H1 (cell line): ENCODE results near the gene MBOAT2. TPM values are rescaled to one million over a fixed set of nuclear protein-coding genes. Genes with fewer than 3 reads are reported as not detected.

ENCODE experiments used
- CTCF ChIA-PET: fragments of 300-600 bp; sonication (Branson Sonifier 250); formaldehyde crosslinking; loops from one replicate; lab custom pipeline; 2021; ENCODE audit not compliant: partially characterized antibody; lab: Charles Lee
- POLR2A ChIA-PET: fragments of 300-600 bp; sonication (Branson Sonifier 250); formaldehyde crosslinking; loops from one replicate; lab custom pipeline; 2021; ENCODE audit warnings: inconsistent platforms; ENCODE audit not compliant: partially characterized antibody; lab: Charles Lee
- DNase-seq, 2 experiments: peaks; one replicate each; pipeline versions ENCODE4 v3.0.0 to v3.0.0-alpha.2; 2010 to 2022; ENCODE audit warnings: low spot score in 2 of 2, low read depth in 1 of 2, mixed read lengths in 1 of 2
- FAIRE-seq: peaks from 2 replicates; lab custom pipeline; 2011; peaks lifted over from hg19 to GRCh38; lab: Jason Lieb, UNC
- H2AFZ ChIP-seq: 2 replicates; pipeline ENCODE4 v1.8.1; 2012; ENCODE audit warnings: low read length, inconsistent platforms
- H2AK5ac ChIP-seq: 2 replicates; pipeline ENCODE4 v1.6.1; 2013; ENCODE audit warnings: low read depth, low read length
- H2BK120ac ChIP-seq: replicated peaks from 2 replicates; pipeline ENCODE3; 2013; ENCODE audit warnings: low read depth, low read length, inconsistent platforms
- H2BK12ac ChIP-seq: 2 replicates; pipeline ENCODE4 v1.6.1; 2013; ENCODE audit warnings: low read depth, low read length
- H2BK15ac ChIP-seq: 2 replicates; pipeline ENCODE4 v1.6.1; 2013; ENCODE audit warnings: low read length
- H2BK20ac ChIP-seq: 2 replicates; pipeline ENCODE4 v1.6.1; 2013; ENCODE audit warnings: low read length
- H2BK5ac ChIP-seq: 2 replicates; pipeline ENCODE4 v1.6.1; 2013; ENCODE audit warnings: low read depth, low read length
- H3K14ac ChIP-seq: 2 replicates; pipeline ENCODE4 v1.6.1; 2013; ENCODE audit warnings: inconsistent platforms; ENCODE audit not compliant: insufficient read length
- H3K18ac ChIP-seq: 2 replicates; pipeline ENCODE4 v1.6.1; 2013; ENCODE audit warnings: low read length; ENCODE audit errors: extremely low read depth
- H3K23ac ChIP-seq: 2 replicates; pipeline ENCODE4 v1.6.1; 2013; ENCODE audit warnings: inconsistent platforms; ENCODE audit not compliant: insufficient read length
- H3K23me2 ChIP-seq: 2 replicates; pipeline ENCODE4 v1.6.1; 2013; ENCODE audit warnings: low read depth, low read length
- H3K27ac ChIP-seq: 2 replicates; pipeline ENCODE4 v1.6.1; 2011; ENCODE audit warnings: low read depth, low read length, inconsistent platforms
- H3K27me3 ChIP-seq, 4 experiments: replicated peaks in 1 of 4; 1 replicate in 1 of 4; 2 replicates in 3 of 4; pipeline versions ENCODE4 v1.6.1 to v1.8.1; 2011 to 2013; ENCODE audit warnings: low read length in 3 of 4, mild to moderate bottlenecking in 3 of 4, inconsistent platforms in 2 of 4, mixed read lengths in 2 of 4, moderate library complexity in 1 of 4; ENCODE audit not compliant: control insufficient read depth in 3 of 4, insufficient read depth in 3 of 4; ENCODE audit errors: extremely low read depth in 1 of 4
- H3K36me3 ChIP-seq, 4 experiments: 2 replicates each; pipeline versions ENCODE4 v1.6.1 to v1.8.1; 2011 to 2013; ENCODE audit warnings: mild to moderate bottlenecking in 4 of 4, low read length in 3 of 4, moderate library complexity in 2 of 4, control low read depth in 1 of 4, inconsistent platforms in 1 of 4; ENCODE audit not compliant: insufficient read depth in 4 of 4, control insufficient read depth in 2 of 4
- H3K4ac ChIP-seq: replicated peaks from 2 replicates; pipeline ENCODE3; 2013; ENCODE audit warnings: low read length, low read depth, mixed read lengths, inconsistent platforms; ENCODE audit not compliant: insufficient read length
- H3K4me1 ChIP-seq, 4 experiments: replicated peaks in 1 of 4; 1 replicate in 1 of 4; 2 replicates in 3 of 4; pipeline versions ENCODE4 v1.6.1 to v1.8.1; 2011 to 2013; ENCODE audit warnings: low read length in 3 of 4, inconsistent platforms in 2 of 4, mixed read lengths in 1 of 4; ENCODE audit not compliant: insufficient read depth in 4 of 4, control insufficient read depth in 3 of 4
- H3K4me2 ChIP-seq, 2 experiments: 2 replicates each; pipeline versions ENCODE4 v1.6.1 to v1.8.1; 2011 to 2013; ENCODE audit warnings: low read depth in 2 of 2, low read length in 2 of 2, control low read depth in 1 of 2, inconsistent platforms in 1 of 2, mild to moderate bottlenecking in 1 of 2; ENCODE audit not compliant: insufficient read depth in 1 of 2
- H3K4me3 ChIP-seq, 4 experiments: fragments of 200-600, 300-600 bp in 1 of 4; sonication (generic), shearing (Covaris generic), sonication (Bioruptor Twin) in 1 of 4; 2 replicates each; pipeline versions ENCODE4 v1.5.1 to v1.8.1; 2011 to 2016; ENCODE audit warnings: low read length in 4 of 4, low read depth in 3 of 4, control low read depth in 2 of 4, inconsistent platforms in 2 of 4, mild to moderate bottlenecking in 2 of 4, mixed read lengths in 1 of 4, moderate library complexity in 1 of 4; ENCODE audit not compliant: insufficient read depth in 2 of 4; ENCODE audit errors: extremely low read depth in 1 of 4
- H3K56ac ChIP-seq: replicated peaks from 2 replicates; pipeline ENCODE3; 2013; ENCODE audit warnings: low read depth, mild to moderate bottlenecking, mixed read lengths, low read length, inconsistent platforms; ENCODE audit not compliant: insufficient read length
- H3K79me1 ChIP-seq: 2 replicates; pipeline ENCODE4 v1.6.1; 2013; ENCODE audit warnings: low read depth, low read length, control low read depth
- H3K79me2 ChIP-seq, 2 experiments: 2 replicates each; pipeline versions ENCODE4 v1.6.1 to v1.8.1; 2012 to 2013; ENCODE audit warnings: low read length in 2 of 2, mild to moderate bottlenecking in 2 of 2, inconsistent platforms in 1 of 2; ENCODE audit not compliant: insufficient read depth in 2 of 2, control insufficient read depth in 1 of 2
- H3K9ac ChIP-seq, 4 experiments: replicated peaks in 1 of 4; 1 replicate in 1 of 4; 2 replicates in 3 of 4; pipeline versions ENCODE4 v1.6.1 to v1.8.1; 2011 to 2013; ENCODE audit warnings: low read depth in 3 of 4, low read length in 3 of 4, control low read depth in 2 of 4, mild to moderate bottlenecking in 2 of 4, moderate library complexity in 2 of 4, inconsistent platforms in 1 of 4; ENCODE audit errors: extremely low read depth in 1 of 4
- H3K9me3 ChIP-seq, 2 experiments: 2 replicates each; pipeline versions ENCODE4 v1.6.1 to v1.8.1; 2012 to 2013; ENCODE audit warnings: mild to moderate bottlenecking in 2 of 2, moderate library complexity in 2 of 2, control low read depth in 1 of 2, inconsistent platforms in 1 of 2, low read depth in 1 of 2, low read length in 1 of 2, mixed read lengths in 1 of 2; ENCODE audit not compliant: insufficient read depth in 2 of 2
- H4K20me1 ChIP-seq, 2 experiments: replicated peaks in 1 of 2; 2 replicates each; pipeline versions ENCODE3 to v1.8.1; 2011 to 2013; ENCODE audit warnings: inconsistent platforms in 2 of 2, low read length in 2 of 2, mild to moderate bottlenecking in 1 of 2; ENCODE audit not compliant: insufficient read depth in 2 of 2, control insufficient read depth in 1 of 2
- H4K5ac ChIP-seq: 2 replicates; pipeline ENCODE4 v1.6.1; 2013; ENCODE audit warnings: low read length, low read depth, mixed read lengths, inconsistent platforms; ENCODE audit not compliant: insufficient read length
- H4K8ac ChIP-seq: 2 replicates; pipeline ENCODE4 v1.8.0; 2013; ENCODE audit warnings: mild to moderate bottlenecking, moderate library complexity, low read length, inconsistent platforms; ENCODE audit not compliant: insufficient read depth; ENCODE audit errors: extremely low read depth
- H4K91ac ChIP-seq: replicated peaks from 2 replicates; pipeline ENCODE3; 2013; ENCODE audit warnings: low read length, mixed read lengths, inconsistent platforms; ENCODE audit not compliant: insufficient read length
- JUND ChIP-seq: IDR thresholded peaks from 2 replicates; pipeline ENCODE4 v1.6.1; 2011; ENCODE audit warnings: mild to moderate bottlenecking, improper control_type of control experiment, low read length
- NANOG ChIP-seq: IDR thresholded peaks from 2 replicates; pipeline ENCODE4 v1.6.1; 2011; ENCODE audit warnings: low read length, low read depth, mild to moderate bottlenecking, inconsistent platforms; ENCODE audit not compliant: insufficient read depth, poor library complexity, severe bottlenecking
- POU5F1 ChIP-seq: IDR thresholded peaks from 2 replicates; pipeline ENCODE4 v1.6.1; 2011; ENCODE audit warnings: low read depth, mild to moderate bottlenecking, low read length, moderate library complexity
- WGBS, 2 experiments: shearing (Covaris generic) in 1 of 2; methylation state at CpG; one replicate each; pipeline versions ENCODE4 v1.1.6 to v1.1.7; 2013 to 2015; ENCODE audit warnings: low lambda C conversion rate in 2 of 2, mixed read lengths in 2 of 2, inconsistent platforms in 1 of 2, low coverage in 1 of 2, missing lambda C conversion rate in 1 of 2; ENCODE audit not compliant: insufficient replicate concordance in 2 of 2, insufficient coverage in 1 of 2, insufficient read length in 1 of 2; ENCODE audit errors: extremely low coverage in 1 of 2, missing lambda C conversion rate in 1 of 2; 5-methylcytosine and 5-hydroxymethylcytosine counted together
- polyA plus RNA-seq, 7 experiments: library from polyadenylated mRNA; depleted of rRNA in 3 of 7; stranded (reverse) in 5 of 7; unstranded in 2 of 7; fragments of >200 nt in 5 of 7; fragments of 200-250 nt in 2 of 7; gene quantifications; 1 replicate in 5 of 7; 2 replicates in 1 of 7; 4 replicates in 1 of 7; pipeline versions ENCODE4 v1.2.1 to v1.2.3, GENCODE V29; 2011 to 2013; ENCODE audit warnings: missing spikeins in 2 of 7, mixed read lengths in 2 of 7
- total RNA-seq: library from RNA; stranded (reverse); fragmentation: NEBNext Ultra II Directional; extraction: Animal tissue kit (Norgen Biotek cat#: 25700); gene quantifications from 2 replicates; pipeline ENCODE4 v1.2.1, GENCODE V29; 2021
- TF ChIP-seq, protein P1 (sequence below): IDR thresholded peaks from 2 replicates; pipeline ENCODE4 v1.6.1; 2012; ENCODE audit warnings: low read length, inconsistent platforms

MBOAT2 gene
- total and polyA plus RNA-seq, 2 of the 8 experiments (the other 6 are each of a cell fraction or from before 2014, with no cell fraction given) = 11.2 to 23.4 TPM

DNA sequence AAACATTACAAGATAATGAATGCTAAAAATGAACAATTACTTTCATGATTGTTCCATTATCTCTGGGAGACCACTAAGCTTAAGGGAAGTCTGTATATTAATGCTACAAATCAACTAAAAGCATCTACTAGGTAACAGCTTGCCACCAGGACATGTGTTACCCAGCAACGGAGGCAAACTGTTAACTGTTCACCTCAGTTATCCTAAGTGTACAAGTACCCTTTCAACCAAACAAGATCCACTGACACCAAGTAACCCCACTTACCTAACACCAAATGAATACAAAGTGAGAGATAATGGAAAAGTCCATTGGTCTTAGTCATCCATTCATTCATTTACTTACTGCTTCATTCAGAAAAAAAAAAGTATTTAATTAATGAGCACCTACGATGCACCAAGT is 111.4 kb downstream of the MBOAT2 start:
- Histone ChIP-seq H2BK15ac (no peak overlapping the region), H2BK120ac (no peak overlapping the region), H4K20me1 (peaks cover 0 to 1% of the 10 kb centered on the region in 2 experiments), H3K14ac (no peak overlapping the region), H4K5ac (no peak overlapping the region), H3K4ac (no peak overlapping the region), H3K9me3 (peaks cover 0 to 10% of the 10 kb centered on the region in 2 experiments; a peak in 2 of 4 replicates), H3K23me2 (no peaks in the 10 kb centered on the region), H3K56ac (no peak overlapping the region), H3K18ac (no peak overlapping the region), H3K4me3 (no peak overlapping the region), H3K4me1 (peaks cover 1 to 12% (median 6%) of the 10 kb centered on the region in 4 experiments; a peak in 5 of 7 replicates), H2AFZ (no peak overlapping the region), H3K9ac (no peak overlapping the region), H3K23ac (no peak overlapping the region), H2BK20ac (no peak overlapping the region), H3K27ac (no peak overlapping the region), H2AK5ac (no peak overlapping the region), H3K27me3 (no peaks in the 10 kb centered on the region), H3K36me3 (peaks cover 0 to 16% (median 0%) of the 10 kb centered on the region in 4 experiments; a peak in 1 of 8 replicates), H3K4me2 (no peak overlapping the region), H3K79me2 (no peaks in the 10 kb centered on the region), H3K79me1 (no peaks in the 10 kb centered on the region), H2BK5ac (no peak overlapping the region), H2BK12ac (no peak overlapping the region; the same call in 1 of the 2 replicates), H4K91ac (no peak overlapping the region), H4K8ac (no peak overlapping the region)
- CTCF ChIA-PET = interaction anchor here (1.1 to 3.5 kb wide), 8 partner anchors 10 to 1299 kb away, joined by 3 to 16 read pairs (median 4); no protein-coding TSS in a partner anchor
- FAIRE-seq (no peak), DNase-seq (no peak)
- TF ChIP-seq, protein P1, sequence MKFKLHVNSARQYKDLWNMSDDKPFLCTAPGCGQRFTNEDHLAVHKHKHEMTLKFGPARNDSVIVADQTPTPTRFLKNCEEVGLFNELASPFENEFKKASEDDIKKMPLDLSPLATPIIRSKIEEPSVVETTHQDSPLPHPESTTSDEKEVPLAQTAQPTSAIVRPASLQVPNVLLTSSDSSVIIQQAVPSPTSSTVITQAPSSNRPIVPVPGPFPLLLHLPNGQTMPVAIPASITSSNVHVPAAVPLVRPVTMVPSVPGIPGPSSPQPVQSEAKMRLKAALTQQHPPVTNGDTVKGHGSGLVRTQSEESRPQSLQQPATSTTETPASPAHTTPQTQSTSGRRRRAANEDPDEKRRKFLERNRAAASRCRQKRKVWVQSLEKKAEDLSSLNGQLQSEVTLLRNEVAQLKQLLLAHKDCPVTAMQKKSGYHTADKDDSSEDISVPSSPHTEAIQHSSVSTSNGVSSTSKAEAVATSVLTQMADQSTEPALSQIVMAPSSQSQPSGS = no peak
- TF ChIP-seq POU5F1 (no peak), JUND (no peak), NANOG (no peak)
- WGBS, 2 experiments = 86% methylated on average over 2 of the region's 2 CpGs; no CpG with 5 or more reads in 1 of the 2 experiments
- POLR2A ChIA-PET = no interaction called here
